NCI-H446 (cell line): ENCODE data around the gene PHC2.

ENCODE experiments used
- DNase-seq, 2 experiments: peaks; one replicate each; lab custom pipeline; 2025; lab: John Stamatoyannopoulos, UW

The PHC2 gene

GRCh38 chr1:33349778-33350610 lies 80.9 kb downstream of the PHC2 start:
- DNase-seq, result peak; percentile 46 to 94

GRCh38 chr1:33349081-33349759 lies 81.7 kb downstream of the PHC2 start:
- DNase-seq, result peak in 1 of 2 experiments; percentile 35

- no peak for DNase-seq
These were observed 82.2 kb downstream of the PHC2 start for GRCh38 chr1:33348676-33349080.

GRCh38 chr1:33348194-33348593 lies 82.7 kb downstream of the PHC2 start:
- no peak for DNase-seq

- peak; percentile 12 to 85 for DNase-seq
These were observed 83.3 kb downstream of the PHC2 start for GRCh38 chr1:33347650-33347992.

- DNase-seq, result no peak
These were observed 83.8 kb downstream of the PHC2 start for GRCh38 chr1:33346927-33347649.

GRCh38 chr1:33346533-33346926 lies 84.4 kb downstream of the PHC2 start:
- DNase-seq, result no peak

GRCh38 chr1:33344896-33345560 lies 85.9 kb downstream of the PHC2 start:
- no peak for DNase-seq

GRCh38 chr1:33343539-33343938 lies 87.4 kb downstream of the PHC2 start:
- no peak for DNase-seq

- DNase-seq, result peak; percentile 56 to 86
These were observed 88.7 kb downstream of the PHC2 start for GRCh38 chr1:33342041-33342723.

GRCh38 chr1:33341190-33341589 lies 89.7 kb downstream of the PHC2 start:
- no peak for DNase-seq

- no peak for DNase-seq
These were observed 91.5 kb downstream of the PHC2 start for GRCh38 chr1:33339413-33339812.

- peak in 1 of 2 experiments; percentile 63 for DNase-seq
These were observed 92.3 kb downstream of the PHC2 start for GRCh38 chr1:33338440-33339211.

- DNase-seq, result no peak
These were observed 92.9 kb downstream of the PHC2 start for GRCh38 chr1:33338048-33338439.

- DNase-seq, result no peak
These were observed 93.5 kb downstream of the PHC2 start for GRCh38 chr1:33337441-33337840.

GRCh38 chr1:33336580-33336979 lies 94.3 kb downstream of the PHC2 start:
- DNase-seq, result peak; percentile 30 to 47

GRCh38 chr1:33335020-33335419 lies 95.9 kb downstream of the PHC2 start:
- no peak for DNase-seq

- DNase-seq, result no peak
These were observed 96.8 kb downstream of the PHC2 start for GRCh38 chr1:33334081-33334552.

GRCh38 chr1:33332881-33333280 lies 98.0 kb downstream of the PHC2 start:
- no peak for DNase-seq

GRCh38 chr1:33332357-33332789 lies 98.5 kb downstream of the PHC2 start:
- DNase-seq, result peak in 1 of 2 experiments; percentile 48
